Activated naive CD4-positive, alpha-beta T cell treated with Interleukin-2 at 50 U/mL for 16 hours (primary cell): ENCODE measurements around the gene DNAAF5.
"Not testable (repeated sequence)": the region's sequence is repeated elsewhere in the genome, so short reads cannot be mapped to it uniquely, and the experiment has no call there.

Experiments used
- DNase-seq: peaks from one replicate; pipeline ENCODE4 v3.0.0-alpha.2; 2020

Gene DNAAF5

DNA sequence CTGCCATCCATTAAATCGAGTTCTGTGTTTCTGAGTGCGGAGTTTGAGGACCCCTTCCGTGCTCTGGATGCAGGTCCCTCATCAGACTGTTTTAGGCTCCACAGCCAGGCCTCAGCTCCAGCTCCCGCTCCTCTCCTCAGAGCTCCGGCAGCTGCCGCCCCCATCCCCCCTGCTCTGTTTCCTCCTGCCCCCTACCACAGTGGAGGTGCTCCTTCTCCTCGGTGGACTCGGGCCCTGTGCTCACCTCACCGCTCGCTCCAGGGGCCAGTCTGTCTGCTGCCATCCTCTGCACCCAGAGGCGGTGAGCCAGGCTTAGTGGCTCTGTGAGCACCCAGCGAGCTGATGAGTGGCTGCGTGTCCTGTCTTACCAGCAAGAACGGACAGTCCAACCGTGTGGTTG is 21.9 kb downstream of the DNAAF5 start:
- DNase-seq = no peak

DNA sequence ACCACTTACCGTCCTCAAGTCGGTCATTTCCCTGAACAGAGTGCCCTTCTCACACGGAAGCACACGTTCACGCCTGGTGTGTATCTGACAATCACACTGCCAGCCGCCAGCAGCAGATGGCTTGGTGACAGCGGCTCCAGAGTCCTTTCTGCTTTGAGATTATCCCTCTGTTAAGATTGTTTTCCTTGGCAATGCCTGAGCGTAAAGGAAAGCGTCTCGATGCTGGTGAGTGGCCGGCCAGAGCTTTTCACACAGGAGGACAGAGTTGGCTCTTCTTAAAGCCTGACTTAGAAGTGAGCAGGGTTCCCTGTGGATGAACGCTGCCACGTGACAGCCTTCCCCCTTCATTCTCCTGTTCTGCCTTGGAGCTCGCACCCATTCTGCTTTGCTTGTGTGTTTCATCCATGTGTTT is 22.6 kb downstream of the DNAAF5 start:
- no peak for DNase-seq

DNA sequence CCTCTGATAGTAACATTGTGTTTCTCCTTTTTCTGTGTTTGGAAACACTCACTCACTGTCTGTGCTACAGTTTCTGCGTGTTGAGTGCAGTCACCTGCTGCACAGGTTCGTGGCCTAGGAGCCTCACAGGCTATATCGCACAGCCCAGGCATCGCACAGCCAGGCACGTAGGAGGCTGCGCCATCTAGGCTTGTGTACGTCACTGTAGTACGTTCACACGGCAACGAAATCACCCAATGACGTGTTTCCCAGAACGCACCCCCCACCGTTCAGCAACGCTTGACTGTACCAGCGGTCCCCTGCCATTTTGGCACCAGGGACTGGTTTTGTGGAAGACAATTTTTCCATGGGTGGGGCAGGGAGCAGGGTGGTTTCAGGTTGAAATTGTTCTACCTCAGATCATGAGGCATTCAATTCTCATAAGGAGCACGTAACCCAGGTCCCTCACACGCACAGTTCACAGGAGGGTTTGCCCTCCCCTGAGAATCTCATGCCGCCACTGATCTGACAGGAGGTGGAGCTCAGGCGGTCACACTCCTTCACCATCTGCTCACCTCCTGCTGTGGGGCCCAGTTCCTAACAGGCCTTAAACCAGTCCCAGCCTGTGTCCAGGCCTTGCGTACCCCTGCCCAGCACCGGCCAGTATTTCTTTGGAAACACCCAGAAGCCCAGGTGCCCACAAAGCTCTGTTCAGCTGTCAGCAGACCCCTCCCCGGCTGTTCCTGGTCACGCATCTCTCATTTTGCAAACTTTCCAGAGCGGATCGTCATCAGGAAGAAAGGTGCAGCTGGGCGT is 23.8 kb downstream of the DNAAF5 start:
- no peak for DNase-seq

DNA sequence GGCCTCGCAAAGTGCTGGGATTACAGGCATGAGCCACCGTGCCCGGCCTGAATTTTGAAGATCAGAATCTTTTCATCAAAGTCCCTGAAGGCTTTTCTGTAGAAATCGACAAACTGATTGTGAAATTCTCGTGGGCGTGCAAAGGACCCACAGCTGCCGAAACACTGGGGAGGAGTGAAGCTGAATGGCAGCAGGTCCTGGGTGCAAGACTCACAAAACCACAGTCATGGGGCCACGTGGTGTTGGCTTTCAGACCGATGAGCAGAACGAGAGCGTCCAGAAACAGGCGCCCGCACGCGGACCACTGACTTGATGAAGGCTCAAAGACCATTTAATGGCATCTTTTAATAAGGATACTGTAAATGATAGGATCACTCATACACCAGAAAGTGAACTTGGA is 25.3 kb downstream of the DNAAF5 start:
- DNase-seq = no peak

DNA sequence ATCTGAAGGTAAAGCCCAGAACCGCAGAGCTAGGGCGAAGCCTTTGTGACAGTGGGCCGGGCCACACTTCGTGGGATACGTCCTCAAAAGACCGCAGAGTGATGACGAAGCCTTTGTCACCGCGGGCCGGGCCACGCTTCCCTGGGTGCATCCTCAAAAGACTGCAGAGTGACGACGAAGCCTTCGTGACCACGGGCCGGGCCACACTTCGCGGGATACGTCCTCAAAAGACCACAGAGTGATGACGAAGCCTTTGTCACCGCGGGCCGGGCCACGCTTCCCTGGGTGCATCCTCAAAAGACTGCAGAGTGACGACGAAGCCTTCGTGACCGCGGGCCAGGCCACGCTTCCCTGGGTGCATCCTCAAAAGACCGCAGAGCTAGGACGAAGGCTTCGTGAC is 25.8 kb downstream of the DNAAF5 start:
- DNase-seq = not testable (repeated sequence)

DNA sequence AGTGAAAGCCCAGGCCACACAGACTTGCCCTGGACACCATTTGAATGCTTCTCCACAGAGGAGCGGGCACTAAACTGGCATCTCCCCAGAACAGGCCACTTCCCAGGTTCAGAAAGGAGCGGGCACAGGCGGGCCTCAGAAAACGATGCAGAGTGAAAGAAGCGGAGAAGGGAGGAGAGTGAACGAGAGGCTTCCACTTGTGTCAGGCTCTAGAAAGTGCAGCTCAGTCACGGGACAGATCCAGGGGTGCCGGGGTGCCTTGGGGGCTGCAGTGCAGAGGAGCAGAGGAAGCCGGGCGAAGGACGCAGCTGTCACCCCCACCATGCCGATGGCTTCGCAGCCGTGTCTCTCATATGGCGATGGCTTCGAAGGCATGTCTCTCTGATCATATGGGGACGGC is 26.7 kb downstream of the DNAAF5 start:
- no peak for DNase-seq

DNA sequence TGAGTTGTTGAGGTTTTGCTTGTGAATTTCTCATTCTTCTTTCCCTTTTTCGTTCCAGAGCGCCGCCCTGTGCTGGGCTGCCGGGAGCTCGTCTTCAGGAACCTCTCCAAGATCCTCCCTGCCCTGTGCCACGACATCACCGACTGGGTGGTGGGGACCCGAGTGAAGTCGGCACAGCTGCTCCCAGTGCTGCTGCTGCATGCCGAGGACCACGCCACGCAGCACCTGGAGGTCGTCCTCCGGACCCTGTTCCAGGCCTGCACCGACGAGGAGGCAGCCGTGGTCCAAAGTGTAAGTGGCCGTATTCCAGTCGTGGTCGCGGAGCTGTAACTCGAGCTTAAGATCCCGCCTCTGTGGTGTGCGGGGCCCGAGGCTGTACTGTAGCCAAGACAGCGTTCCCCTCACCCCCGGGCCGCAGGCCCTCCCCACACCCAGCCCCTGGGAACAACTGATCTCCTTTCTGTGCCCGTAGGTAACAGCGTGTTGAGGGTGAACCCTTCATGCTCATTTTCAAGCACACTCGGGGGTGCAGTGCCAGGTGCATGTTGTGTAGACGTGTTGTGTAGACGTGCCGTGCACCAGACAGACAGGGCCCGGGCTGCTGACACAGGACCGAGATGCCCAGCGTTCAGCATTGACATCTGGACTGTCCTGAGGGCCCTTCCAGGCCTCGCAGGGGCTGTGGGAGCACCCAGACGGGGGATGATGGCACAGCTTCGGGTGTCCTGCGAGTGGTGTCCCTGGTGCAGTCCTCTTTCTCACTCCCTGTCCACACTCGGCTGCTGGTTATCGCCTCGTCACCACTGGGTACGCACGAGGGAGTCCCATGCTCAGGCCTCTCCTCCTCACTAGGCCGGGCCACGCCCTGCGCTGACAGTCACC is 28.3 kb downstream of the DNAAF5 start:
- no peak for DNase-seq

DNA sequence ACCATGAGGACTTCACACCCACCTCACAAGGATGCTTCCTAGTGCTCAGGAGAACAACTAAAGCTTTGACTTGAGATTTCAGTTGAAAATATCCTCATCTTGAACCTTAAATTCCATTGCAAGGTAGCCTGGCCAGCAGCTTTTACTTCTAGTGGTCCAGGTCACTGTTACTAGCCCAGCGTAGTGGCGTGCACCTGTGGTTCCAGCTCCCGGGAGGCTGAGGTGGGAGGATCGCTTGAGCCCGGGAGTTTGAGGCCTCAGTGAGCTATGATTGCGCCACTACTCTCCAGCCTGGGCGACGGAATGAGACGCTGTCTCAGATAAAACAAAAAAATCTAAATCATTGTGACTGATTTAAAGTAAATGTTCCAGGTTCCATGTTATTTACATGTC is 28.9 kb downstream of the DNAAF5 start:
- no peak for DNase-seq

DNA sequence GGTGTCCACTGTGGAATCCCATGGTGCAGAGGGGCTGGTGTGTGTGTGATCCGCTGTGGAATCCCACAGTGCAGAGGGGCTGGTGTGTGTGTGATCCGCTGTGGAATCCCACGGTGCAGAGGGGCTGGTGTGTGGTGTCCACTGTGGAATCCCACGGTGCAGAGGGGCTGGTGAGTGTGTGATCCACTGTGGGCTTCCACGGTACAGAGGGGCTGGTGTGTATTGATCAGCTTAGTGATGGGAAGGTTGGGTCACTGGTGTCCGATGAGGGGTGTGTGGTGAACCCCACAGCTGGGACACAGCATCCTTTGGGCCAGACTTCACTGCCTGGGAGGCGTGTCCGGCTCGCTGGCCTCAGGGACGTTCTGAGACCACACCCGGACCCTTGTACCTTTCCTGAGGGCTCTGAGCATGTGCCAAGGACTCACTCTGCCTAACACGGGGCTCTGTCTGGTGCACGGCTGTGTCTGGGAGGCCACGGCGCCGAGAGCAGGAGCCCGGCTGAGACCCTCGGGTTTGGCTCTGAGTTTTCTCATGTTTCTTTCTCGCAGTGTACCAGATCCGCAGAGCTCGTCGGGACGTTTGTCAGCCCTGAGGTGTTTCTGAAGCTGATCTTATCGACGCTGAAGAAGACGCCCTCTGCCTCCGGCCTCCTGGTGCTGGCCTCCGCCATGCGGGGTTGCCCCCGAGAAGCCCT is 29.9 kb downstream of the DNAAF5 start:
- DNase-seq = no peak

DNA sequence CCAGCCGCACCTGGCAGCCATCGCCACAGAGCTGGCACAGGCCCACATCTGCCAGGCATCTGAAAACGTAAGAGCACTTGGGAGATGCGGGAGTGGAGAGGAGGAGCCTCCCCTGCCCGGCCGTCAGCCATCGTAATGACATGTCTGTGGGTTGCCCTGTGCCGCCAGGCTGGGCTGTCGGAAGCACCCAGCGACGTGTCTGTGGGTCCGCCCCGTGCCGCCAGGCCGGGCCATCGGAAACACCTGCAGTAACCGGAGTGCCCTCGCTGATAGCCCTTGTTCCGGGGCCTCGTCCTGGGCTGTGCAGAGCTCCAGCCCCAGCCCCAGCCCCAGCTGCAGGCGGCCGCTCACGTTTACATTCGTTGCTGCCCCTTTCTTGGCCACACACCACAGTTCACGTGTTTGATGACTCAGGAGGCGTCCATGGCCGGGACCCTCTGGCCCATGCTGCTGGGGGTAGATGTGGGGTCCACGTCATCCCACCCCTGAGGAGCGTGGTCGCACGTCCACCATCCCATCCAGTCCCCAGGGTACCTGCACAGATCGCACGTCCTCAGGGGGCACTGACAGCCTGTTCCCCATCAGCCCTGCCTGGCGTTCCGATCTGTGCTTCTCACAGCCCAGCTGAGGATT is 30.5 kb downstream of the DNAAF5 start:
- no peak for DNase-seq

DNA sequence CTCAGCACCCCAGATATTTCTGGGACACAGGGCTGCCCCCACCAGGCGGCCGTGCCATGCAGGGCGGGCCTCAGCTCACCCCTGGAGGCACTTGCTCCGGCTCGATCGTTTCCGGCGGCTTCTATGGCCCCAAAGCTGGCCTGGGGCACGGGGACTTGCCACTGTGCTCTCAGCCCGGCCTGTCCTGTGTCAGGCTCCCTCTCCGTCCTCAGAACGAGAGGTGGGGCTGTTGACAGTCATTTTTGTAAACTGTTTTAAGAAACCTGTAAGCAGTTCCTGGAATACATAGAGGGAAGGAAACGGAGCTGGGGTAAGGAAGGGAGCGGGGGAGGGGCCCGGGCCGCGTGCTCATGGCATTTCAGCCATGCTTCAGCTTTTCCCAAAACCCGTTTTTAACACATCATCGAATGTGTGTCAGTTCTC is 31.3 kb downstream of the DNAAF5 start:
- no peak for DNase-seq

DNA sequence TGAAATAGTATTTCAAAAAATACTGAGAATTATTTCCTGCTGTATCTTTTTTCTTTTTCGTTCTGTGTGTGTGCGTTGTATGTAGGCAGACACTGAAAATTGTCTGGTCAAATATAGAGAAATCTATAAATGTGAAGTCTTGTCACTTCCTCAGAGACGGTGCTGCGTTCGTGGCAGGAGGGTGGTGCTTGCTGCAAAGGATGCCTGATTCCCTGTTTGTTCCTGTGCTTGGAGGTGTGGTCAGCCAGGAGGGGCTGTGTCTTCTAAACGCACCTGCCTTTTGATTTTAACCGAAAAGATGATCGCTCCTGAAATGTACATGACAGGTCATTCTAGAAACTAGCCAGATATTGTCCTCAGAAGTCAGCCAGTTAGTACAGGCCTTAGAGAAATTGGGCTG is 33.1 kb downstream of the DNAAF5 start:
- DNase-seq = no peak

DNA sequence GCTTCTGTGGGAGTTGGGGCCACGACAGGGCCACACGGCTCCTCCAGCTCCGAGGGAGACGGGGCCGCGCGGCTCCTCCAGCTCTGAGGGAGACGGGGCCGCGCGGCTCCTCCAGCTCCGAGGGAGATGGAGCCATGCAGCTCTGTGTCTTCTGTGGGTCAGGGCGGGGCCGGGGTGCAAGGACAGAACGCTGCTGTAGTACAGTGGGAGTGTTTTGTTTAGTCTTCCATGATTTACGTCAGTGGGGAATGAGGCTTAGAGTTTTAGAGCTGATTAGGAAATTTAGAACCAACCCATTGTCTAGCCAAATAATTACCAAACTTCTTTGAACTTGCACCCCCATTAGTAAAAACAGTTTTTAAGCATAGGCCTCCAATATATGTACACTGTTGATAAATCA is 33.5 kb downstream of the DNAAF5 start:
- no peak for DNase-seq

DNA sequence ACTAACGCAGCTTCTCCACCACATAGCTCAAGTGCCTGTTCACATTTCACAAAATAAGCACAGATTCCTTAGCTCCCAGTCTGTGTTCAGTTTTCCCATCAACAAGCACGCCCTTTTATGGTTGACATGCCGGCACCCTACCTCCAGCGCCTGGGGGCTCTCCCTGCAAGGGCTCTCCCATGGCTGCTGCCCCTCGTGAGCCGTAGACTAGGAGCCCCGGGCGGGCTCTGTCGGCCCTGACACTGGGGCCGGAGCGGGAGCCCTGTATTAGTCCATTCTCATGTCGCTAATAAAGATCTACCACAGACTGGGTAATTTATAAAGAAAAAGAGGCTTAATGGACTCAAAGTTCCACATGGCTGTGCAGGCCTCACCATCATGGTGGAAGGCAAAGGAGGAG is 34.6 kb downstream of the DNAAF5 start:
- DNase-seq = no peak

DNA sequence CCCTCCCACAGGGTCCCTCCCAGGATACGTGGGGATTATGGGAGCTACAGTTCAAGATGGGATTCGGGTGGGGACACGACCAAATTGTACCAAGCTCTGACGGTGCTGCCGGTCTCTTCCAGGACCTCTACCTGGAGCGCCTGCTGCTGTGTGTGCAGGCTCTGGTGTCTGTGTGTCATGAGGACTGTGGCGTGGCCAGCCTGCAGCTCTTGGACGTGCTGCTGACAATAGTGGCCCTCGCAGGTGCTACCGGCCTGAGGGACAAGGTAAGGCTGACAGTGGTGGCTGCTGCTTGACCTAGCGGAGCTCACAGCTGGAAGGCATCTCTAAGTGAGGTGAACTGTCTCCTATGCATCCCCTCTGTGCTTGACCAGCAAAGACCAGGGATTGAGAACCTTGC is 35.1 kb downstream of the DNAAF5 start:
- no peak for DNase-seq

DNA sequence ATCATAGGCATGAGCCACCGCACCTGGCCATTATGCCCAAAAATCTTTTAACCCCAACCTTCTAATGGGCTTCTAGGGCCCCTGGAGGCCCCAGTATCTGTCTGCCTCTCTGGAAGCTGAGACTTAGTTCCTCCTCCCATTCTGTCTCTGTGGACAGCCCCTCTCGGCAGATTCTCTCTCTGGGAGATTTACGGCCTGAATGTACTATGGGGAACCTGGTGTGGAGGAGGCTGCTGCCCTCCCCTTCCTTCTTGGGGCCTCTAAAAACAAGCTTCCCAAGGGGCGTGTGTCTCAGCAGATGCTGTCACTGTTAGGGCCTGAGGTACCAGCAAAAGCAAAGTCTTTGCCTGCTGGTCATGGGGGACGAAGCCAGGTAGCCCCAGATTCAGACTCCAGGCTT is 36.4 kb downstream of the DNAAF5 start:
- DNase-seq = no peak

DNA sequence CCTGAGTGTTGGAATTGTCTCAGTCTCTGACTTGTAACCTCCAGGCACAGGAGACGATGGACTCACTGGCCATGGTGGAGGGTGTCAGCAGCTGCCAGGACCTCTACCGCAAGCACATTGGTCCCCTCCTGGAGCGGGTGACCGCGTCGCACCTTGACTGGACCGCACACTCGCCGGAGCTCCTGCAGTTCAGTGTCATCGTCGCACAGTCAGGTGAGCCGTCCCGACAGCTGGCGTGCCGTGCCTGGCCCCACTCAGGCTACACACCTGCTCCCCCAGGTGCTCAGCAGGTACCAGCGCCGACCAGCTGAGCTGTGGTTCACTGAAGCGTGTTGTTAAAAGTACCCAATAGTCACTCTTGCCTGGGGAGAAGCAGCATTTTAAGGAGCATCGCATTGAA is 37.3 kb downstream of the DNAAF5 start:
- no peak for DNase-seq

DNA sequence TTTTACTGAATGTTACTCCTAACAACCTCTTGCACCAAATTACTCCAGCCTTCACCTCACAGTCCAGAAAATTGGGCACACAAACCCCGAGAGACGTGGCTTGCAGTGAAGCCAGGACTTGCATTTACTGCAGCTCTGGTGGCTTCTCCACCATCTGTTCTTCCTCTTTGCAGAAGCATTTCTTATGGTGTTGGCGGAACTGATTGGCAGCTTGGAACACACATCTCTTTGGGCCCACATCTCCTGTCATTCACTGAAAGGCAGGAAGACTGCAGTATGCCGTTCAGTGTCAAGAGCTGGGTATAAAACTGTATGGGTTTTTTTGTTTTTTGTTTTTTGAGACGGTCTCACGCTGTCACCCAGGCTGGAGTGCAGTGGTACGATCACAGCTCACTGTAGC is 38.9 kb downstream of the DNAAF5 start:
- DNase-seq = no peak

DNA sequence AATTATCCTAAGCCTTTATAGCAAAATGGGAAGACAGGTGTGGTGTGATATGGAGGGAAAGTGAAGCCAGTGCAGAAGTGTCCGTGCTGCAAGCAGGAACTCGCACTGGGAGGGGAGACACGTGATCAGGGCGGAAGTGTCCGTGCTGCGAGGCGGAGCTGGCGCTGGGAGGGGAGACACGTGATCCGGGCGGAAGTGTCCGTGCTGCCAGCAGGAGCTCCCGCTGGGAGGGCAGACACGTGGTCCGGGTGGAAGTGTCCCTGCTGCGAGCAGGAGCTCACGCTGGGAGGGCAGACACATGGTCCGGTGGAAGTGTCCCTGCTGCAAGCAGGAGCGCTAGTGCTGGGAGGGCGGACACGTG is 41.1 kb downstream of the DNAAF5 start:
- no peak for DNase-seq

DNA sequence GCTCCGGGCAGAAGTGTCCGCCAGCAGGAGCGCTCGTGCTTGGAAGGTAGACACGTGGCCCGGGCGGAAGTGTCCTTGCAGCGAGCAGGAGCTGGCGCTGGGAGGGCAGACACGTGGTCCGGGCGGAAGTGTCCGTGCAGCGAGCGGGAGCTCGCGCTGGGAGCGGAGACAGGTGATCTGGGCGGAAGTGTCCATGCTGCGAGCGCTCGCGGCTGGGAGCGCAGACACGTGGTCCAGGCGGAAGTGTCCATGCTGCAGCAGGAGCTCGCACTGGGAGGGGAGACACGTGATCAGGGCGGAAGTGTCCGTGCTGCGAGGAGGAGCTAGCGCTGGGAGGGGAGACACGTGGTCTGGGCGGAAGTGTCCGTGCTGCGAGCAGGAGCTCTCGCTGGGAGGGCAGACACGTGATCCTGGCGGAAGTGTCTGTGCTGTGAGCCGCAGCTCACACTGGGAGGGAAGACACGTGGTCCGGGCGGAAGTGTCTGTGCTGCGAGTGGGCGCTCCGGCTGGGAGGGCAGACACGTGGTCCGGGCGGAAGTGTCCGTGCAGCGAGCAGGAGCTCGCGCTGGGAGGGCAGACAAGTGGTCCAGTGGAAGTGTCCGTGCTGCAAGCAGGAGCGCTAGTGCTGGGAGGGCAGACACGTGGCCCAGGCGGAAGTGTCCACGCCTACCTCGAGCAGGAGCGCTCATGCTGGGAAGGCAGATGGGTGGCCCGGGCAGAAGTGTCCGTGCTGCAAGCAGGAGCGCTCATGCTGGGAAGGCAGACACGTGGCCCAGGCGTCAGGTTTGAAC is 41.6 kb downstream of the DNAAF5 start:
- no peak for DNase-seq

DNA sequence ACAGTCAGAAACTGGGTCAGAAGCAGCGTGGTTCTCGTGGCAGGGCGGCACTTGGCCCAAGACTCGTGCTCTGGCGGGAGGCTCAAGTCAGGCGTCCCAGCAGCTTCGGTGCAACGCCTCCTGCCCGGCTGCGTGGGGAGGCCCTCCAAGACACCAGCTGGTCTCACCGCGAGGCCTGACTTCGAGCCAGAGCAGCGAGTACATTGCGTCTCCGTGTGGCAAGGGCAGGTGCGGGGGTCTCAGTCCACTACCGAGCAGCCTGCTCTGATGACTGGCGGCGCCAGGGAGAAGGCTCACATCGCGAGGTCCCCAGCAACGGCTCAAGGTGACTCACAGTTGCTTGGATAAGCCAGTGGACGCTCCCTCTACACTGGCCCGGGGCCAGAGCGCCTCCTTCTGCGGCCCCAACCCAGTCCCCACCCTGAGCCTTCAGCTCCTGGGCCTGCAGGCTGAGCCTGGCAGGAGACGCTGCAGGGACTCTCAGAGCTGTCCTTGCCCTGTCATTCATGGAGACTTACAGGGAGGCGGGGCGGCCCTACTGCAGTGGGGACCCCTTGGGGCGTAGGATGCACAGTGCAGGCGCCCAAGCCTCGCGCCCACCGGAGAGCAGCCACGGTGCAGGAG is 42.5 kb downstream of the DNAAF5 start:
- no peak for DNase-seq

DNA sequence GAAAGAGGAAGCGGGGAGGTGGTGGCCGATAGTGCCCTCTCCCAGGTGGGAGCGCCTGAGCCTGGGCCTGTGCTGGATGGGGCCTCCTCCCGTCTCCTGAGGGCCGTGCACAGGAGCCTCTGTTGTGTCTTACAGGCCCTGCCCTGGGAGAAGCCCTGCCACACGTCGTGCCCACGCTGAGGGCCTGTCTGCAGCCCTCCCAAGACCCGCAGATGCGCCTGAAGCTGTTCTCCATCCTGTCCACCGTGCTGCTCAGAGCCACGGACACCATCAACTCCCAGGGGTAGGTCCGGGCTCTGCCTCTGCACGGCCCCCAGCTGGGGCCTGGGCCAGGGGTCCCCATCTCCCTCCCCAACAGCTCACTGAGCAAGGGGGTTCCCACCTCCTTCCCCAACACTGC is 43.8 kb downstream of the DNAAF5 start:
- no peak for DNase-seq
